Hepatocyte (in vitro differentiated cells): ENCODE measurements around the gene CCL2. TPM values are rescaled to one million over a fixed set of nuclear protein-coding genes. Genes with fewer than 3 reads are reported as not detected.

ENCODE experiments used
- DNase-seq: peaks from one replicate; pipeline ENCODE4 v3.0.0-alpha.2; 2016; ENCODE audit warnings: low spot score
- H2AFZ ChIP-seq: fragments of 200-600 bp; sonication (generic); 2 replicates; pipeline ENCODE4 v1.6.0; 2016; ENCODE audit warnings: antibody characterized with exemption, mild to moderate bottlenecking
- H3K27ac ChIP-seq: fragments of 200-600 bp; sonication (generic); 2 replicates; pipeline ENCODE4 v1.5.1; 2016; ENCODE audit warnings: mild to moderate bottlenecking
- H3K27me3 ChIP-seq: fragments of 200-600 bp; sonication (generic); 2 replicates; pipeline ENCODE4 v1.6.1; 2016
- H3K36me3 ChIP-seq: fragments of 200-600 bp; sonication (generic); replicated peaks from 2 replicates; pipeline ENCODE4 v1.5.1; 2016; ENCODE audit warnings: low read depth; ENCODE audit not compliant: insufficient read depth
- H3K4me1 ChIP-seq: fragments of 200-600 bp; sonication (generic); 2 replicates; pipeline ENCODE4 v1.5.1; 2016; ENCODE audit warnings: mild to moderate bottlenecking, moderate library complexity; ENCODE audit not compliant: insufficient read depth
- H3K4me2 ChIP-seq: fragments of 200-600 bp; sonication (generic); 2 replicates; pipeline ENCODE4 v1.6.0; 2016
- H3K4me3 ChIP-seq: fragments of 200-600 bp; sonication (generic); 2 replicates; pipeline ENCODE4 v1.5.1; 2016; ENCODE audit warnings: mild to moderate bottlenecking
- H3K79me2 ChIP-seq: fragments of 200-600 bp; sonication (generic); 2 replicates; pipeline ENCODE4 v1.6.0; 2017; ENCODE audit warnings: mild to moderate bottlenecking
- H3K9me2 ChIP-seq: fragments of 200-600 bp; sonication (generic); replicated peaks from 2 replicates; pipeline ENCODE4 v1.6.0; 2017; ENCODE audit warnings: mild to moderate bottlenecking; ENCODE audit not compliant: insufficient read depth
- H3K9me3 ChIP-seq: fragments of 200-600 bp; sonication (generic); 2 replicates; pipeline ENCODE4 v1.5.1; 2016; ENCODE audit warnings: low read depth, mild to moderate bottlenecking
- H4K20me1 ChIP-seq: fragments of 200-600 bp; sonication (generic); 2 replicates; pipeline ENCODE4 v1.6.0; 2016; ENCODE audit warnings: mild to moderate bottlenecking; ENCODE audit not compliant: insufficient read depth, poor library complexity, severe bottlenecking
- EZH2 ChIP-seq: fragments of 200-600 bp; sonication (generic); IDR thresholded peaks from 2 replicates; pipeline ENCODE4 v1.6.1; 2016; ENCODE audit warnings: antibody characterized with exemption, mild to moderate bottlenecking, borderline replicate concordance
- EZH2phosphoT487 ChIP-seq: fragments of 200-600 bp; sonication (generic); IDR thresholded peaks from one replicate; pipeline ENCODE4 v1.6.1; 2018; ENCODE audit warnings: antibody characterized with exemption, mild to moderate bottlenecking, low read depth, moderate library complexity; ENCODE audit not compliant: unreplicated experiment, severe bottlenecking
- WGBS: methylation state at CpG from one replicate; pipeline ENCODE4 v1.1.6; 2016; ENCODE audit warnings: low lambda C conversion rate; ENCODE audit errors: missing lambda C conversion rate; 5-methylcytosine and 5-hydroxymethylcytosine counted together
- polyA plus RNA-seq: library from polyadenylated mRNA; unstranded; fragments of >200 nt; fragmentation: Nextera tagmentation; extraction: Ambion mirVana; gene quantifications from 2 replicates; pipeline ENCODE4 v1.2.1, GENCODE V29; 2016
- total RNA-seq: library from RNA; depleted of rRNA; stranded (reverse); fragments of >200 nt; gene quantifications from 2 replicates; pipeline ENCODE4 v1.2.3, GENCODE V29; 2014
- TF ChIP-seq, protein P1 (sequence below): fragments of 200-600 bp; sonication (generic); IDR thresholded peaks from 2 replicates; pipeline ENCODE4 v1.5.1; 2016; ENCODE audit warnings: antibody characterized with exemption, mild to moderate bottlenecking; ENCODE audit not compliant: poor library complexity

The CCL2 gene
- total and polyA plus RNA-seq, 2 experiments from 2014 or later = 27.4 to 54.0 TPM

DNA sequence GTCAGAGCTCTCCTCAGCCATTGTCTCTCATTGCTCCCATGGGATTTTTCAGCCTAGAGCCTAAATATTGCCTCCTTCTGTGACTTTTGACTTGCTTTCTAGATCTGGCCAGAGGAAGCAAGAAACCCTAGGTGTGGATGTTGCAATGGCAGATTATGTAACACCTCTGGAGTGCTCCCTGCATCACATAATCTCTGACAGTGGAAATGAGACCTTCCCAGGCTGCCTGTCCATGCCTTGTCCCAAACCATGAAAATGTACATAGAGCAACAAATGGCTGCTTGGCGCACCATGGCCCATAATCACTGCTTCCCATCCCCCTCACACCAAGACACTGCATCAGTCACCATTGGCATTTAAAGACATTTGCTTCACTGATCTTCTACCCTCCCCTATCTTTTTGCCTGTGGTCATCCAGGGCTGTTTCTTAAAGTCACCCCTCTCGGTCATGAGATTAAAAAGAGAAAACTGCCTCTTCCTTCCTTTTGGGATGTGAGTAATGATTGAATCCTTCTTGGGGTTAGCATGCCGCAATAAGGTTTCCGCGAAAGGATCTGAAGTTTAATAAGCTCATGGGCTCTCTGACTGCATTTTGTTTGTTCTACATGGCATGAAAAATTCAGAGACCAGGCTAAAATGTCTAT, 34.2 kb upstream of the CCL2 start:
- Histone ChIP-seq H3K9me2 (no peaks in the 10 kb centered on the region), H3K27me3 (peaks cover 3% of the 10 kb centered on the region), H3K79me2 (no peaks in the 10 kb centered on the region), H3K4me3 (no peak overlapping the region), H4K20me1 (no peaks in the 10 kb centered on the region), H3K27ac (no peak overlapping the region), H3K4me2 (no peak overlapping the region), H3K36me3 (no peaks in the 10 kb centered on the region), H2AFZ (no peak overlapping the region), H3K9me3 (no peaks in the 10 kb centered on the region), H3K4me1 (no peaks in the 10 kb centered on the region)
- TF ChIP-seq, protein P1, sequence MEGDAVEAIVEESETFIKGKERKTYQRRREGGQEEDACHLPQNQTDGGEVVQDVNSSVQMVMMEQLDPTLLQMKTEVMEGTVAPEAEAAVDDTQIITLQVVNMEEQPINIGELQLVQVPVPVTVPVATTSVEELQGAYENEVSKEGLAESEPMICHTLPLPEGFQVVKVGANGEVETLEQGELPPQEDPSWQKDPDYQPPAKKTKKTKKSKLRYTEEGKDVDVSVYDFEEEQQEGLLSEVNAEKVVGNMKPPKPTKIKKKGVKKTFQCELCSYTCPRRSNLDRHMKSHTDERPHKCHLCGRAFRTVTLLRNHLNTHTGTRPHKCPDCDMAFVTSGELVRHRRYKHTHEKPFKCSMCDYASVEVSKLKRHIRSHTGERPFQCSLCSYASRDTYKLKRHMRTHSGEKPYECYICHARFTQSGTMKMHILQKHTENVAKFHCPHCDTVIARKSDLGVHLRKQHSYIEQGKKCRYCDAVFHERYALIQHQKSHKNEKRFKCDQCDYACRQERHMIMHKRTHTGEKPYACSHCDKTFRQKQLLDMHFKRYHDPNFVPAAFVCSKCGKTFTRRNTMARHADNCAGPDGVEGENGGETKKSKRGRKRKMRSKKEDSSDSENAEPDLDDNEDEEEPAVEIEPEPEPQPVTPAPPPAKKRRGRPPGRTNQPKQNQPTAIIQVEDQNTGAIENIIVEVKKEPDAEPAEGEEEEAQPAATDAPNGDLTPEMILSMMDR = no peak
- TF ChIP-seq EZH2phosphoT487 (no peak), EZH2 (no peak)
- 91% methylated on average over 5 of the region's 5 CpGs for WGBS
- DNase-seq = no peak

DNA sequence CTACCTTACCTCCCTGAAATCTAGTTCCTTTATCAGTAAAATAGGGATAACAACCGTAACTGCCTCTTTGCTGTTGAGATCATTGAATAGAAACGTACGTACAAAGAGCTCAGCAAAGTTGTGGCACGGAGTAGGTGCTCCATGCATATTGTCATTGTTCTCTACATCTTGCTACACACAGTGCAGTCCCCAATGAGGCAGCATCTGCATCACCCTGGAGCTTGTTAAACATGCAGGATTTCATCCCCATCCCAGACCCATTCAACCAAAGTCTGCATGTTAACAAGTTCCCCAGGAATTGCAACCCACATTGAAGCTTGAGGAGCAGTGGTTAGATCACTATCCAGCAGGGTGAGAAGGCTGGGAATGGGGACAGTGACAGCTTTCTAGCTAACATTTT, 33.7 kb upstream of the CCL2 start:
- Histone ChIP-seq H3K27ac (no peak overlapping the region), H3K27me3 (peaks cover 3% of the 10 kb centered on the region), H4K20me1 (no peaks in the 10 kb centered on the region), H3K4me1 (no peaks in the 10 kb centered on the region), H3K36me3 (no peaks in the 10 kb centered on the region), H3K79me2 (no peaks in the 10 kb centered on the region), H2AFZ (no peak overlapping the region), H3K9me3 (no peaks in the 10 kb centered on the region), H3K4me3 (no peak overlapping the region), H3K9me2 (no peaks in the 10 kb centered on the region), H3K4me2 (no peak overlapping the region)
- no peak for DNase-seq
- TF ChIP-seq, protein P1 = no peak
- TF ChIP-seq EZH2phosphoT487 = no peak
- 77% methylated on average over 4 of the region's 4 CpGs for WGBS

DNA sequence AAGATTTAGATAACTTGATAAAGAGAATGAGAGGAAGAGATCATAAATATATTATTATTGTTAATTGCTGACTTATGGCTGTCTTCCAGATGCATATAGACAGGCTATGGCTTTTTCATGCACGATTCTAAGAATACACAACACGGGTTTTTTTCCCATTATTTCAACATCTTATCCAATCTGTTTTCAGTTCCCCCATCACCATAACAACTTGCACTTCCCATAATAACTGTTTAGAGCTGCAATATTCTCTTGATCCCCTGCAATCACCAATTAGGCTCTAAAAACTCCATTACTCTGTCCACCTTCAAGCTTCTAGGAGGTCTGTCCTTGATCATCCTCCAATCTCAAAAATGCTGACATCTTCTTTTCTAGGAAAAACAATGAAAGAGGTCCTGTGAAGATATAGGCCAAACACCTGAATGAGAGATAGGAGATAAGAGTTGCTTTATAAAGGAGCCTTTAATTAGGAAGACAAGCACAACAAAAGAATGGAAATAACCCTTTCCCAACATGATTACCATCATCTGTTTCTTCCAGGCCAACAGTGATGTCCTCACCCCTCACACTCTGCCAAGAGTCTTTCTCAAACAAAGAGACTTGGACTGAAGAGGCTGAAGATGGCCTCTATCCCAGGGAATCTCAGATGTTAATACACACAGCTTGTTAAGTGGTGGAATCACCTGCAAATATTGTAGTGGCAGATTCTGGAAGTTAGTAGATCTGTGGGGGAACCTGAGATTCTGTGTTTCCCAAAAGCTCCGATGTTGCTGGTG, 32.2 kb upstream of the CCL2 start:
- Histone ChIP-seq H2AFZ (no peak overlapping the region), H3K9me2 (no peaks in the 10 kb centered on the region), H3K4me1 (no peaks in the 10 kb centered on the region), H4K20me1 (no peaks in the 10 kb centered on the region), H3K36me3 (no peaks in the 10 kb centered on the region), H3K27me3 (peaks cover 3% of the 10 kb centered on the region), H3K4me2 (no peak overlapping the region), H3K4me3 (no peak overlapping the region), H3K9me3 (no peaks in the 10 kb centered on the region), H3K79me2 (no peaks in the 10 kb centered on the region), H3K27ac (no peak overlapping the region)
- 92% methylated on average over 3 of the region's 3 CpGs for WGBS
- TF ChIP-seq EZH2 = no peak
- TF ChIP-seq EZH2phosphoT487 = no peak
- TF ChIP-seq, protein P1 = no peak
- DNase-seq = no peak
